NCI-H345 treated with DMSO at 0.1 percent for 48 hours (cell line): ENCODE measurements around the gene SPSB3.

Source experiments
- DNase-seq: peaks from one replicate; lab custom pipeline; 2025; ENCODE audit not compliant: unreplicated experiment; lab: John Stamatoyannopoulos, UW

SPSB3 gene

GRCh38 chr16:1775846-1776671, 6.3 kb downstream of the SPSB3 start:
- no peak for DNase-seq

DNA sequence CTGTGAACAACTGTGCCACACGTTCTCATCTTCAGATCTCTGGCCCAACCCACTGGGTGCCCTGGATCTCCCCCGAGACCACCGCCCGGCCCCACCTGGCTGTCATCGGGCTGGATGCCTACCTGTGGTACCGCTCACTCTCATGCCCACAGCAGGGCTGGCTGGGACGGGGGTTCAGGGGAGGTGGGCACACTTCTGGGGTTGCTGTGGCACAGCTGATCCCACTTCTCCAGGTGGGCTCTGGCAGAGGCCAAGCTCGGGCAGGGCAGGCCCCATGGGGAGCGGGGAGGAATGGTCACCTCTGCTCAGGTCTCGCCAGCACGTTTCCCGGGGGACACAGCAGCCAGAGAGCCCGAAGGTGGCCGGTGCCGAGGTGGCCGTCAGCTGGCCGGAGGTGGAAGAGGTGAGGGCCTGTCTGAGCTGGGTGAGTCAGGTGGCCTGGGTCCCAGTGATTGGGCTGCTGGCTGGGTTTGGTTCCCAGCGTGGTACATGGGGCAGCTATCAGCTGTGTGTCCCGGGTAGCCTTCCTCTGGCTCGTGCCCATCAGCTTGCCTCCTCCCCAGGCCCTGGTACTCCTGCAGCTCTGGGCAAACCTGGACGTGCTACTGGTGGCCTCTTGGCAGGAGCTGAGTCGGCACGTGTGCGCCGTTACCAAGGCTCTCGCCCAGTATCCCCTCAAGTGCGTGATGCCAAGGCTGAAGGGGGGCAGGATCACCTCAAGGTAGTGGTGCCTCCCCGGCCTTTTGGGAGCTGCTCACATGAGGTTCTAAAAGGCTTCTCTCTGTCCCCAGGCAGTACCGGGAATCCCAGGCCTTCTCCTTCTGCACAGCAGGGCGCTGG, 7.1 kb downstream of the SPSB3 start:
- DNase-seq: no peak

GRCh38 chr16:1774448-1774780, 8.0 kb downstream of the SPSB3 start:
- DNase-seq: no peak

GRCh38 chr16:1773703-1774447, 8.5 kb downstream of the SPSB3 start:
- DNase-seq: no peak

GRCh38 chr16:1772908-1773702, 9.3 kb downstream of the SPSB3 start, which contains the start of gene MRPS34:
MRPS34 (minus strand) TSS chr16:1773134; CDS start chr16:1773119, 15 bp downstream.
- peak; percentile 72 for DNase-seq

- DNase-seq: no peak
Measured at GRCh38 chr16:1772362-1772907, 9.9 kb downstream of the SPSB3 start, which contains the start of gene EME2. EME2 (plus strand) TSS chr16:1772810; CDS start chr16:1773228, 418 bp downstream.

- no peak for DNase-seq
Measured at GRCh38 chr16:1771864-1772361, 10.5 kb downstream of the SPSB3 start.

GRCh38 chr16:1771188-1771863, 11.0 kb downstream of the SPSB3 start, which contains the start of gene NME3:
NME3 (minus strand) TSS chr16:1771543; CDS start chr16:1771534, 9 bp downstream.
- no peak for DNase-seq

GRCh38 chr16:1770328-1771187, 11.8 kb downstream of the SPSB3 start:
- DNase-seq: no peak

DNA sequence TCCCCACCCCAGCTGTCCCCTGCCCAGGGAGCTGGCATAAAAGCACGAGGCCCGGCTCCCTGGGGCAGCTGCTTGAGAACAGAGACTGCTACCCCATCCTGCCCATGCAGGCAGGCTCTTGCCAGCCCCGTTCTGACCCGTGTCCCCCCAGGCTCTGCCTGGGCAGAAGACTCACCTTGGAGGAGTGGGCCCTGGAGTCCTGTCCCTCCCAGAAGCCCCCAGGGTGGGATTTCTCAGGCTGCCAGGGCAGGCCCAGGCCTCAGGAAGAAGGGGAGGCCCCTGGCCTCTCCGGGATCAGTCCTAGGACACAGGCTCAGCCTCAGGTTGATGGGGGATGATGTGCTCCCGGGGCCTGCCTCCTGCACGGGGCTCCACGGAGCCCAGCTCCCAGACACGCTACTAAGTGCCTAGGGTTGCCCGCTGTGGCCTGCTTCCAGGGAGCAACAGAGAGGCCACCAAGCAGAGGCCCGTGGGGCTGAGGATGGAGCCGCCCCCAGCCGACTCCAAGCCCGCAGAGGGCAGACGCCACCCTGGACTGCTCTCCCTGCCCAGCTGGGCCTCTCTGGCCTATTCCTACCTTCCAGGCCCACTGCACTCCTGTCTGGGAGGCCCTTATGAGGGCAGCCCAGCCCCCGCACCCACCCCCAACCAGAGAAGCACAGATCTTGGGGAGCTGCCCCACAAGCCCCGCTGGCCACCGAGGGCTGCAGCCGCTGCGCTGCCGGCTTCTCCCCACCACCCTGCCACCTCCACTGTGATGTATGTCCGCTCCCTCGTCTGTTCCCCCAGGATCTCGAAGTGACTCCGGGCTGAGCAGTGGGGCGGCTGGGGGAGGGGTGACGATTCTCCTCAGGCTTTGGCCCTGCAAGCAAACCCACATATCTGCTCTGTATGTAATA, 12.7 kb downstream of the SPSB3 start:
- no peak for DNase-seq

- no peak for DNase-seq
Measured at GRCh38 chr16:1768767-1769401, 13.5 kb downstream of the SPSB3 start.

DNA sequence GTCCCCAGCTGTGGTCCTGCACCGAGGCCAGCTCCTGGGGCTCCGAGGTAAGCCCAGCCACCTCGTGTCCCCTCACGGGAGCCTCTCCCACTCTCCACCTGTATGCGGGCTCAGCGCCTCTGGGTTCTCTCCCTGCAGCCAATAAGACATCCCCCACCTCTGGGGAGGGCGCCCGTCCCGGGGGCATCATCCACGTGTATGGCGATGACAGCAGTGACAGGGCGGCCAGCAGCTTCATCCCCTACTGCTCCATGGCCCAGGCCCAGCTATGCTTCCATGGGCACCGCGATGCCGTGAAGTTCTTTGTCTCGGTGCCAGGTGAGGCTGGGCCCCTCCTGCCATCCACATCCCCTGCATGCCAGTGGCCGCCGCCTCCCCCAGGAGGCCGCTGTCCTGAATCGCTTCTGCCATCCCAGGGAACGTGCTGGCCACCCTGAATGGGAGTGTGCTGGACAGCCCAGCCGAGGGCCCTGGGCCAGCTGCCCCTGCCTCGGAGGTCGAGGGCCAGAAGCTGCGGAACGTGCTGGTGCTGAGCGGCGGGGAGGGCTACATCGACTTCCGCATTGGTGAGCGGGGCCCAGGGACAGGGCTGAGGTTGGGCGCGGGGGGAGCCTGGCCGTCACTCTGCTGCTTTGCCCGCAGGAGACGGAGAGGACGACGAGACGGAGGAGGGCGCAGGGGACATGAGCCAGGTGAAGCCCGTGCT, 14.2 kb downstream of the SPSB3 start:
- no peak for DNase-seq

DNA sequence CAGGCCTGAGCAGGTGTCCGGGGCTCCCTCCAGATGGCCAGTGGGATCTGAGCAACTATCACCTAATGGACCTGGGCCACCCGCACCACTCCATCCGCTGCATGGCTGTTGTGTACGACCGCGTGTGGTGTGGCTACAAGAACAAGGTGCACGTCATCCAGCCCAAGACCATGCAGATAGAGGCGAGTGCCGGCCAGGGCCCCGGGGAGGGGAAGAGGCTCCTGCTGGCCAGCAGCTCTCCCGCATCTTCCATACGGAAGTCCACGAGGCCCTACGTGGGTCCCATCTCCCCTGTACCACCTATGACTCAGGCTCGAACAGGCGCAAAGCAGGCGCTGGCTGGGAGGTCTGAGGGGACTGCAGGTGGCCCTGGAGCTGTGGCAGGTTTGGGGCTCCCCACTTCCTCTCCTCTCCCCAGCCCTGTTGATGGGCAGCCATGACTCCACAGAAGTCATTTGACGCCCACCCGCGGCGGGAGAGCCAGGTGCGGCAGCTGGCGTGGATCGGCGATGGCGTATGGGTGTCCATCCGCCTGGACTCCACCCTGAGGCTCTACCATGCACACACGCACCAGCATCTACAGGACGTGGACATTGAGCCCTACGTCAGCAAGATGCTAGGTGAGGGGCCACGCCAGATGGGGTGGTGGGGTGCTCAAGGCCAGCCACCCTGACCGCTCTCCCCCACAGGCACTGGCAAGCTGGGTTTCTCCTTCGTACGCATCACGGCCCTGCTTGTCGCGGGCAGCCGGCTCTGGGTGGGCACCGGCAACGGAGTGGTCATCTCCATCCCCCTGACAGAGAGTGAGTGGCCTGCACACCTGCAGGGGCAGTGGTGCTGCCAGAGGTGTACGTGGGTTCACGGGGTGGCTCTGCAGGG, 15.0 kb downstream of the SPSB3 start:
- no peak for DNase-seq

GRCh38 chr16:1766701-1767100, 15.7 kb downstream of the SPSB3 start:
- DNase-seq: no peak

- no peak for DNase-seq
Measured at GRCh38 chr16:1766231-1766630, 16.1 kb downstream of the SPSB3 start.
